ENCODE measurements around the gene BARHL2.

BARHL2 gene

DNA sequence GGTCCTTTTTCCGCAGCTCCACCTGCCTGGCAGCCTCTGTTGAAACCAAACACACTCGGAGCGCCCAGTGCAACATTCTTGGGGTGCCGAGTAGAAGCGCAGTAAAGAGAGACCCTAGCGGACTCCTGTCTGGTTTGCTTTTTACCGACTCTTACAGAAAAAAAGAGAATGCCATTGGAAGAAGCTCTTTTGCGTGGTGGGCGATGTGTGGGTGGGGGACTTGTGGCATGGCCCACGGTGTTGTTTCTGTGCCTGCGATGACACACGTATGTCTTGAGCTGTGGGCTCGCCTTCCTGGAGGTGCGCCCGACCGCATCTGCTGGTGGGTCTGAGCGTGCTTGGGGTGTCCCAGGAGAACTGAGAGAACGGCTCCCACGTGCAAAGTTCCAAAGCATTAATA is 7.3 kb upstream of the BARHL2 start:
- DNase-seq = no peak

DNA sequence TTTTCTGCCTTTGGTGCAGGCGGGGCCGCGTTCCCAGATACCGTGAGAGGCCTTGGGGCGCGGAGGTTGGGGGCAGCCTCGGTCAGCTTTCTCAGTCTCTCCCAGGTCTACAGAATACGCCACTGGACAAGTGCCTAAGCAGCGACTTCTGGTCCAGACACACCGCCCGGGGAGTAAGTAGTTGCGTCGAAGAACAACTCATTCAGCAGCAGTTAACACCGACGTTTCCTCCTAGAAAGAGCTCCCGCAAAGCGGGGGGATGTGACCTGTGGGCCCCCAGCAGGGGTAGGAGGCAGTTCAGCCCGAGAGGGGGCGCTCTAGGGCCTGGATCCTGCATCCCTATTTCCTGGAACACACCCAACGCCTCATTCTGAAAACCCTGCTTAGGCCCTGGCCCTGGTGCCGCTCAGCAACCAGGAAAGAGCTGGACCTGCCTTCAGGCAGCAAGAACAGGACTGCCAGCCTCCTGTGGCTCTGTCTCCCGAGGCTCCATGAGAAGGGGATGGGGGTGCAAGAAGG is 6.5 kb upstream of the BARHL2 start:
- no peak for DNase-seq

DNA sequence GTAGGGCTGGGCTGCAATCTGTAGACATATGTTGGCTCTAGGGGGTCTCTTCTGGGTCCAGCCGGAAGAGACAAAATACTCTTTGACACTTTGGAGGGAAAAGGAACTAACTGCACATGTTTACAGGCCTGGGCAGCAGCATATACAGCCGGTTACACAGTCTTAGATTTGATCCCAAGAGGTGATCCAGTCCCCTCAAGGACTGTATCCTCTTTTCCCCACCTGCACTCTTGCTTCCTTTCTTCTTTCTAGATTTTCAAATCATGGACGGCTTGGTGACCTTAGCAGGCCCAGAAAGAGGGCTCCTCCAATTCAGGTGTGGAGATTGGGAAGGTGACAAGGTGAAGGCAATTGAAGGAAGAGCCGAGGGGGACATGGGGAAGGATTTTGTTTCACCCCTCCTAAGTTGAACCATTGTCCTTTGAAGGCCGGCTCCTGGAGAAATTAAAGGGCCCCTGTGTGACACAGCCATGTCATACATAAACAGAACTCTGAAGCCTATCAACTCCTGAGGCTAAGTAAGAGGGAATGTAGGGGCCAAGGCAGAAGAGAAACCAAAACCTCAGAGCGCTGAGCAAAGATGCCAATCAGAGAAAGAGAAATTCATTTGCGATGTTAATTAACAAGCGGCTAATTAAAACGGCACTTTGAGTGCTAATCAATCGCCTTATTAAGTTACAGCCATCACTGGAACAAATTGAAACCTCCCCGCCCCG is 5.9 kb upstream of the BARHL2 start:
- no peak for DNase-seq

DNA sequence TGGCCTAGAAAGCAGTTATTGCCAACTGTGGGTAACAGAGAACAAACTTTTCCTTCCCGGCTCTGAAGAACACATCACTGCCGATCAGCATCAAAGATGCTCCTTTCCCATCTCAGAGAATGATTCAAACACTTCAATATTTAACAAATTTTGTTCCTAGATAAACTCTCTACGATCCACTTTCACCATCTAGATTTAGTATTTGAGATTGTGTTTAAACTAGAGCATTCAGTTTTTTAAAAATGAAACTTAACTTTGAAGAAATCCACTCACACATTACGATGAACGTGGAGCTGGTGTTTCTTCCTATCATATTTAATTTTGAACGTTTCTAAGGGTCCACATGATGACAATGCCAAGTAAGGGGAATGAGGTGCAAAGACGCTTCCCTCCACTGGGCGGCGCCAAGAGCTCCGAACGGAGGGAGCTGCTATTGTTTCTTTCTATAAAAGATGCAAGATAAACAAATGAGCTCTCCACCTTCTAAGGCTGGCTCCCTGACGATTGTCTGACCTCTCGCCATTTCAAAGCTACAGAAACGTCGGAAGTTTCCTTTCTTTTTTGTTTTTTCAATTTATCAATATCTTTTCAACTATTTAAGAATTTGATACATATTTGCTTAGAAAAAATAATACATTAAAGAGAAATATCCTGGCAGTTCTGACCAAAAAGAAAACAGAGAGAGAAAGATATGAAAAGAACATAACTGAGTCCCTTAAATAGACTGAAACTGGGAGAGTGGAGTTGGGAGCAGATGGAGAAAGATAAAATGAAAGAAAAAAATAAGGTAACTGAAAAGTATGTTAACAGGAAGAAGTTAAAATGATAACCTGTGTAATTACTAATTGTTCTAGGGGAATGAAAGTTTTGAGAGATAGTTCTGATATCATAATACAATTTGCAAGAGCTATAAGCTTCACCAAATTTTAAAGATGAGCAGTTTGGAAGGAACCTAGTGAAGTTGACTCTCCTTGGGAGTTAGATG is 4.4 kb upstream of the BARHL2 start:
- peak; percentile 40 to 64 for DNase-seq

DNA sequence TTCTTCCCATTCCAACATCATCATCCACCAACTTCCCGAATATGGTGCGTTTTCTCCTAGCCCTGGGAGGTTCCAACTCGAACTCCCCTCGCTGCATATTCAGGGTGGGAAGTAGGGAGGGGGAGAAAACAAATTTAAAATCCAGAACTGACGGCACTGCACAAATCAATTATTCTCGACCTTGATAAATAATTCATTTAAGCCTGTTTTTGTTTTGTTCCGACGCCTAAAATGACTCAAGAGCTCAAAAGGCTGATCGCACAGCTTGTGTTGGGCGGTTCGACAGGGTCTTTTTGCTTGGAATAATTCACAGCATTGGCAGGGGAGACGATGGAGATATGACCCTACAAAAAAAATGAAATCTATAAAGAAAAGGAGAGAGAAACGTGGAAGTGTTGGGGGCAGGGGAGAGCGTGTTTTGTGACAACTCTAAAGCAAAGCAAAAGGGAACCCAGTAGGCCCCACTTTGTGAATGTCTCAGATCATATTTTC is 3.1 kb upstream of the BARHL2 start:
- no peak for DNase-seq

DNA sequence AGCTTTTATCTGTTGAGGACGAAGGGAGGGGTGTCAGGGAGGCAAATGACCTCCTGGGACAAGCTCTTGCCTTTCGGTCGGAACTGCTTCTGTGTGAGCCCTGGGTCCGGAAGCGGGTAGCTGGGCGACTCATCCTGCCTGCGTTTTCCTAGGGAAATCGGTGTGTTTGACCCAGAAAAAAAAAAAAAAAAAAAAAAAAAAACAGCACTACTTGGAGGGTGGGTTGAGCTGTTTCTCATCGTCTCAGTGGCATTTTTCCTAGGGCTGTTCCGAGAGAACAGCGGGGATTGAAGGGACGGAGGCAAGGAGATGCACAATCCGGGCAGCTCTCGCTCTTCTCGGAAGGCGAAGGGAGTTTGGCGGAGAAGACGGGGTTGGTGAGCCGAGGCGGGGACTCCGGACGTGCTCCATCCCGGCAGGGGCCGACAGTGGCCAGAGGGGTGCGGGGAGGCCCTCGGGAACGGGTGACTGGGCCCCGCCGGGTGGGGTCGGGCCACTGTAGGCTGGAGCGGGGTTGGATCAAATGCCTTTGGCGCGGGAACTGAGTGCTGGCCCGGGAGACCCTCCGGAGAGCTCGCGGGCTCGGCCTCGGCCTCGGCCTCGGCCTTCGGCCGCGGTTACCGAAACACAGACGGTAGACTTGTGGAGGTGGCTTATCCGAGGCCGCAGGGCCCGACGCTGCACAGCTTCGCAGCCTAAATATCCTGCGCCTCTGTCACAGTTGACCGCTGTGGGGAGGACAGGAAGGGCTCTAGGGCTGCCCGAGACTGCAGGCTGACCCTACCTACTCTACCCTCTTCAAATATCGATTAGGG is 2.4 kb upstream of the BARHL2 start:
- no peak for DNase-seq

DNA sequence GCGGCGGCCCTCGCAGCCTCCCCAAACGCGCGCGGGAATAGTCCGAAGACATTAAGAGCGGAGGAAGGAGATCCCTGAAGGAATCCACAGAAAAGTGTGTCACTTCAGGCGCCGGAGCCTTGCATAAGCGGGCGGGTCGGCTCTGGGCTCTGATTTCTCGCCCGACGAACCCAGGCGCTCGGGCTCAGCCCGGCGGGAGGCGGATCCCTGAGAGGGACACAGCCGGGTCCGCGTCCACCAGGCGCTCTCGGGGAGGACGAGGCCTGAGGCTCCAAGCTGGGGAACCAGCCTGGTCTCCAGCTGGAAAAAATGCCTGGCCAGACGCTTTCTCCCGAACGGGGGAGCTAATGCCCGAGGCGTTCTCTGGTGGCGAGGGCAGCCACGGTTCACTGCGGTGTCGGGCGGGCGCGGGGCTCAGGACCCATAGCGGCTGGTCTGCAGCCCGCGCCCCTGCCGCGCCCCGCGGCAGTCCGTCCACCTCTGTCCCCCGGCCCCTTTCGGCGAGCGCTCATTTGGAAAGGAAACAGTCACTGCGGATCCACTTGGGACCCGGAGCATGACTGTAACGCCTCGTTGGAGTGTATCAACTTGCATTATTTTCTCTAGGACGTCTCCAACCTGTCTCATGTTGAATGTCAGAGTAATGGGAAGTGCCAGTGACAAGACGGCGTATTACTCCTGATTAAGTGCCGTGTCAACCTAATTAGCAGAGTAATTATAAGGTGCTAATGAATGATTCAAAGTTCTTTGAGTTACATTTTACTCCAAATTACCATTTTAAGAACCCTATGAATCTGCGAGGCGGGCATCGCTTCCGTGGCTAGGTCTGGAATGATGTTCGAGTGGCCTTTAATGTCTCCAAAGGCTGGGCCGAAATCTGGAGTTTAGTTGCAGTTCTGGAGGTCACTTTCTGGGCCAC is 1.6 kb upstream of the BARHL2 start:
- no peak for DNase-seq

DNA sequence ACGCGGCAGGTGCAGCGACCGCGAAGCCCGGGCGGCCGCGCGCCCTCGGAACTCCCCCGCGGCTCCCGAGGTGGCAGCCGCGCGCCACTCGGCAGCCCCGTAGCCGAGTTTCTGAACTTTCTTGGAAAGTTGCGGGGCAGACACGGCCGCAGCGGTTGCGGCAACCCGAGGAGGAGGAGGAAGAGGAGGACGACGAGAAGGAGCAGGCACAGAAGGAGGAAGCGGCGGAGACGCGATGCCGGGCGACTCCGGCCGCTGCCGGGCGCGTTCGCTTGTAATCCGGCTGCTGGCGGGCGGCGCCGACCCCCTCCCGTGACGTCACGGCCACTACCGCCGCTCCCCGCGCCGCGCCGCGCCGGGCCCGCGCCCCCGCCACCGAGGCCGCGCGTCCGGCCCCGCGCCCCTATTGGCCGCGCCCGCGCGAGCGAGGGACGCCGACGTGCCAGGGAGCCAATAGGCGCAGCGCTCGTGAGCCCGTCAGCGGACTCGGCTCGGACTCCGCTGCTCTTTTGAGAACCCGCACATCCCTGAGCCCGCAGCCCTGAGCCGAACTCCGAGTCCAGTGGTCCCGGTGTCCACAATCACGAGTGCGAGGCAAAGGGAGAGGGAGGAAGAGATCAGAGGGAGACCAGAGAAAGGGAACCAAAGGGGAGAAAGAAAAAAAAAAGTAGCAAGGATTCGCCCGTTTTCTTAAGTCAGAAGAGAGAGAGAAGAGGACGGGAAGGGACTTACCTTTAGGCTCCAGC is 736 bp upstream of the BARHL2 start:
- DNase-seq = no peak

DNA sequence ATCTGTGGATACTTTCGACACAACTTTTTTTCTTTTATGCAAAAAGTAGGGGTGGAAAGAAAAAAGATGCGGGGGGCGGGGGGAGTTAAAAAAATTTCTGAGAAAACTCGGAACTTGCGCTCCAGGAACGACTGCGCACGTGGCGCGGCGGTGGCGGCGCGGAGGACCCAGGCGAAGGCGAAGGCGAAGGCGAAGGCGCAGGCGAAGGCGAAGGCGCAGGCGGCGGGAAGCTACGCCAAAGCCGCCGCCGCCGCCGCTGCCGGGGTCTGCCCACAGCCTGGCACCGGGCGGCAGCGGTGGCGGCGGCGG is 208 bp upstream of the BARHL2 start:
- no peak for DNase-seq

DNA sequence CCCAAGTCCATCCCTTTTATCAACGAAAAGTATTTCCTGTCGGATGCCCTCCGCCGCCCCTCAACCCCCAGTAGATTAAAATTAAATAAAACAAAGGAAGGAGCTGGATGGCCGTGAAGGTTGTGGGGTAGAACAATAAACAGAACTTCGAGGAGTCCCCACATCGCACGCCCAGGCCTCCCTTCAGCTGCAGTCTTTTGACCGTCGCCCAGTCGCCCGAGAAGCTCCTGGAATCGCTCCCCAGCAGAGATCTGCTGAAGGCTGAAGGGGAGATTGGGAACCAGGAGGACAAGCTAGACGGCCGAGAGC is 905 bp downstream of the BARHL2 start:
- no peak for DNase-seq

DNA sequence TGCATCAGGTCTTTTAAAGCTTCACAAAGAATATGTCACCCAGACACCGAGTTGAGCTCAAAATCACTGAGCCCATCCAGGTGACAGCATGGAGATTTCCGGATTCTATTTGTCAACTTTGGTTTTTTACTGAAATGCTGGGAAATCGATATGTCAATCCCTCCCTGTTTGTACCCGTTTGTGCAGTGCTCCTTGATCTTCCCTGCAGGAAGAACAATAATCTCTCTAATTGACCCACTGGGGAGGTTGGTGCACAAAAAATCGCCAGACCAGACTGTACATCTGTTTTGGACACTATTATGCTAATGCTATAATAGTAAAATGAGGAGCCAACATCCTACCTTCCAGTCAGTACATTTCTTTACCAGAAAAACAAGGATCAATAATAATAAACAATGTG is 1.8 kb downstream of the BARHL2 start:
- no peak for DNase-seq

DNA sequence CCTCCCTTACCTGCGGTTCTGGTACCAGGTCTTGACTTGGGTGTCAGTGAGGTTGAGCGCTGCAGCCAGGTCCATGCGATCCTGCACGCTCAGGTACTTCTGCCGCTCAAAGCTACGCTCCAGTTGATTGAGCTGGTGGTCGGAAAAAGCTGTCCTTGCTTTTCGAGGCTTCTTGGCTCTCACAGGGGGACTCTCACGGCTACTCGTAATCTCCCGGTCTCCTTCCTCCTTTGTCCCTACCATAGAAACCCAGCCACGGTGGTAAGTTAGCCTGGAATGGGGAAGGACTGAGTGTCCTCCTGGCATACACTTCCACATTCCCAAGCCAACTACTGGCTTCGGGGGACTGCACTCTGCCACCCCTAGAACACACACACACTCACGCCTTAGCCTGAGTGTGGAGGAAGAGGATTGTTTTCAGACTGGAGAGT is 2.6 kb downstream of the BARHL2 start:
- no peak for DNase-seq

DNA sequence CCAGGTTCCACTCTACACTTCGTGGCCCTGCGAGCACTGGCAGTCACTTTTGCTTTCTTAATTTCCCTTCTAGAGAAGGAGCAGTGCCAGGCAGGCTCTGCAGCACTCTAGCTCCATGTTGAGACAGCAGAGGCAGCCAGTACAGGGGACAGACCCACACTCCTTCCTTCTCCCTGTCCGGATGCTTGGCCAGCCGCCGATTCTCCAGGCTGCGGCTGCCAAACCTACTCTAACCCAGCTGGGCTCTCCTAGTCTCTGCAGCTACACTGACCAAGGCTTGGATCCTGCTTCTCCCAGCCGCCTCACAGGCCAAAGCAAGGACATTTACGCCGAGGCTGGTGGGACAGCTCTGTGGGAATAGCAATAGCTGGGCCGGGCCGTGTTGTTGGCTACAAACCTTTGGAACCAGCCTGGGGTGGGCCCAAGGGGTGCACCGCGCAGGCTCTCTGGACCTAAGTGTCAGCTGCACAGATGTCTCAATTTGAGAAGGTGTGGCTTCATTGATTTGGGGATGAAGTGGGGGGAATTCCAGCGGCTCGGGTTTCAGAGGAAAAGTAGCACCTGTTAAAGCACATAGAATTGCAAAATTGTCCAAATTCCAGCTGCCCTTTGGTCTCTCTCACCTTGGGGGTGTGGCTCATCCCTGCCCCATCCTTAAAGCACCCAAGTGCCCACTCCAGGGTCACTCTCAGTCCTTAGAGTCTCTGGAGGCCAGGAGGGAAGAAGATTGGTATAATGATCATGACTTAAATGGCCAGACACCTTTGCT is 3.2 kb downstream of the BARHL2 start:
- no peak for DNase-seq

DNA sequence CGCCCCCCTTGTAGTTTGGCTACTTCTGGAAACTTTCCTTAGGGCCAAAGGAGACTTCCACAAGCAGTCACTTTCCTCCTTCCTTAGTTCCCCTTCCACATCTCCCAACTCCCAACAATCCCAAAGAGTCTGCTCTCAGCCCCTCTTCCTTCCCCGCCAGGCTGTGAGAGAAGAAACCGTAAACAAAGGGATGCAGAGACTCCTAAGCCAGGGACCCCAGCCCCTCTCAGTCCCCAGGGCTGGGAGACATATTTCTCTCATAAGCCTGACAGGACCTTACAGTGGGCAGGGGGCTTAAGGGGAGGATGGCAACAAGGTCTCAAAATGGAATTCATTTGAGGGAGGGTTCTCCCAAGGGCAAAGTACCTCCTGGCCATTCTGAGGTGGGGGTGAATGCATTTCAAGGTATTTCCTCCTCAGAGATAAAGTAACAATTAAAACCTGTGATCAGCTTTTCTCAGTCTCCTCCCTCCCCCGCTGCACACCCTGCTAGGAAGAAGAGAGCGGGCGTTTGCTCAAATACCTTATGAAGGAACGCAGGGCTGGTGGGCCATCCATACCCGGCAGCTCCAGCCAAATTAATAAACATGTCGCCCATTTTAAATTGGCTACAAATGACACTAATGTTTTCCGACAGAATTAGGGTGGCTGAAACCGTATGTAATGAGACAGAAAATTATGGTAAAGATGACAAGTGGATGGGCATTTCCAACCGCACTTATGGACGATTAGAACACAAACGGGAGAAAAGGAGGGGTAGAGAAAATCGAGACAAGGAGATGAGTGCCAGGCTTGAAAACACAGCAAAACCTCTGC is 4.0 kb downstream of the BARHL2 start:
- no peak for DNase-seq

DNA sequence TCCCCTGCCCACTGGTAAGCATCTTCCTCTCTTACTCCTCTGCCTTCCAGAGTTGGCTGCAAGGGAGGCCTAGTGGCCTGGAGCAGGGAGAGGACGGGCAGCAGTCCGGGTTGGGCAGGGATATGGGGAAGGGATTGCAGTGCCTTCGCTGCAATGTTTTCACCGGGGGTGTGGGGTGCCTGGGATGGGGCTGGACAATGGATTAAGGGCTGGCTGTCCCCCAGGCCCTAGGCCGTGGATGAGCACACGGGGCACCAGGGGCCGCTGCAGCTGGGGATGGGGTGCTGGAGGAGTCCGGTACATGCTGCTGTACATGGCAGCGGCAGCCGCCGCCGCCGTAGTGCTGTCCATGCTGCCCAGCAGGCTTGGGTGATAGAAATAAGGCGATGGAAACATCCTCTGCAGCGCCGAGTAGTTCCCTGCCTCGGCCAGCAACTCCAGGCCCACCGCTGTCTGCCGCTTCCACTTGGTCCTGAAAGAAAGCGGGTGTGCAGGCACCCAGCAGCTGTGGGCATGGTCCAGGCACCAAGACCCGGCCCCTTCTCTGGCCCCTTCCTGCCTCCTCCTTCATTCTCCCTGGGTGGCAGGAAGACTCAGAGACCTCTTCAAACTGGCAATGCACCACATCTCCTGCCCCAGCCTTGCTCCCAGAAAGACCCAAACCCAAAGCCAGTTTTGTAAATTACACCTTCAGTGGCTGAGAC is 4.8 kb downstream of the BARHL2 start:
- DNase-seq = no peak

DNA sequence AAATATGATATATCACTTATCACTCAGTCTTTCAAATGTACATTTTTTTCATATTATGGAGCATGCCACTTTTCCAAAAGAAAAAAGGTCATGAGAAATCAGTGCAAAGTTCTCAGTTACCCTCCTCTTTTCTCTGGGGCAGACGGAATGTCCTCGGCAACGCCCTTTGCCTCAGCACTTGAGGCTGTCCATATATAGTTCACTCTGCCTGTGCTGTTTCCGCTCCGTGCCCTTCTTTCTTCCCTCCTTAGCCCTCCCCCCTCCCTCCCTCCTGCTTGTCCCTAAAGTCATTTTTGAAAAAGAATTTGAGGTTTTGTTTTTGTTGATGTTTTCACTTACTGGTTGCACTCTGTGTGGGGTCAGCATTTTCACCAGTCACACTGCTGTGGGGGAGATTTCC is 5.4 kb downstream of the BARHL2 start:
- no peak for DNase-seq

DNA sequence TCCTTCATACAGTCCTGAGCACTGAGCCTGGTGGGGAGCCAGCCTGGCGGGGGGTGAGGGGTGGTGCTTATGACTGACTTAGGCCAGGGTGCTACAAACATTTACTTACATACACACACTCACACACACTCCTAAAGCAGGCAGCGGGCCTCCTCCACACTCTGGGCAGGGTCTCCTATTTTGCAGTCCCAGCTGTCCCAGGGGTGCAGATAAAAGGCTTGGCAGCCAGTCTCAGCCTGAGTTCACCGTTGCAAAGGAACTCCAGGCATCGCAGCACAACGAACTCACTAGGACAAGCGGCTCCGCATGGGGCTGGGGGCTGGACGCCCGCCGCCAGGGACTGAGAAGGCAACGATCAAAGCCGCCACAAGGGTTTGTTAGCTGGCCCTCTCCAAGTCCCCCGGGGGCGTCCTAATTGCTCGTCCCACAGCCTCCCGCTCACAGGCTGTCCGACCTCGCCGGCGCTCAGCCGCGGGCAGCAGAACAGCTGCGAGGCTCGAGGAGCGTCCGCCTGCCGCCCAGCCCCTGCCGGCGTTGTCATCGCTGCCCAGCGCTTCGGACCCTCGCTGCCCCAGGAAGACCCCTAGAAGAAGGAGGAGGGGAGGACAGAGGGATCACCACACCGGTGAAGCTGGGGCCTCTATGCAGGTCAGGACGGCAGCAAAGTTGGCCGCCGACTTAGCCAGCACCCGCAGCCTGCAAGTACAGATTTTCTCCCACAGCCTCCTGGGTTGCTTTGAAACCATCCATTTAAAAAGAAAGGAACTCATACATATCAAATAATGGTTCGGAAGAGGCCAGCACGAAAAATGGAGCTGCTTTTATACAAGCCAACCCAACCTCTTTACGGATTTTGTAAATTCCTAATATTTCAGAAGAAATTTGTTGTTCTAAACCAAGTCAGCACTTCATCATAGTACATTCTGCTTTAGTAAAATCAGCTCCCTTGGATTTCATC is 6.2 kb downstream of the BARHL2 start:
- no peak for DNase-seq

DNA sequence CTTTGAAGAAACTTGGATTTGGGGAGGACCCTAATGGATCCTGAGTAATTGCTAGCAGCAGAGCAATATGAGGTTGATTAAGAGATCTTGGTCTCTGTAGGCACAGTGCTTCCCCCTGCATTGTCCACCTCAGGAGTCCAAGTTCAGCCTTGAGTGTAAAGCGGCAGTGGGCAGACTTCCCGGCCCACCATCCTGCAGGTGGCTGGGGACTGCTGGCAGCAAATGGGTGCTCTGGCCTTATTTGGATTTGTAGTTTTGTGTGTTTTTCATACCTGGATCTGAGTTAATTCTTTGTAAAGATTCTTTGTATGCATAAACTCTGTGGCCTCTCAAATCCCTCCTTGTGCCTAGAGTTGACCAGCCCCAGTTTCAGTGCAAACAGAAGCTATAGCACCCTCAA is 7.6 kb downstream of the BARHL2 start:
- no peak for DNase-seq

Data from CD4-positive, alpha-beta T cell treated with Interleukin-1 beta for 1 hour (primary cell).